Stimulated activated CD4-positive, alpha-beta T cell treated with anti-CD3 and anti-CD28 coated beads, Interleukin-2, amount 100 ng/mL, for 24 hours (primary cell): Measurements from ENCODE around the gene MGRN1.

ENCODE experiments used
- DNase-seq, 2 donors: peaks; one replicate each; pipeline ENCODE4 v3.0.0-alpha.2; 2020

The MGRN1 gene

DNA sequence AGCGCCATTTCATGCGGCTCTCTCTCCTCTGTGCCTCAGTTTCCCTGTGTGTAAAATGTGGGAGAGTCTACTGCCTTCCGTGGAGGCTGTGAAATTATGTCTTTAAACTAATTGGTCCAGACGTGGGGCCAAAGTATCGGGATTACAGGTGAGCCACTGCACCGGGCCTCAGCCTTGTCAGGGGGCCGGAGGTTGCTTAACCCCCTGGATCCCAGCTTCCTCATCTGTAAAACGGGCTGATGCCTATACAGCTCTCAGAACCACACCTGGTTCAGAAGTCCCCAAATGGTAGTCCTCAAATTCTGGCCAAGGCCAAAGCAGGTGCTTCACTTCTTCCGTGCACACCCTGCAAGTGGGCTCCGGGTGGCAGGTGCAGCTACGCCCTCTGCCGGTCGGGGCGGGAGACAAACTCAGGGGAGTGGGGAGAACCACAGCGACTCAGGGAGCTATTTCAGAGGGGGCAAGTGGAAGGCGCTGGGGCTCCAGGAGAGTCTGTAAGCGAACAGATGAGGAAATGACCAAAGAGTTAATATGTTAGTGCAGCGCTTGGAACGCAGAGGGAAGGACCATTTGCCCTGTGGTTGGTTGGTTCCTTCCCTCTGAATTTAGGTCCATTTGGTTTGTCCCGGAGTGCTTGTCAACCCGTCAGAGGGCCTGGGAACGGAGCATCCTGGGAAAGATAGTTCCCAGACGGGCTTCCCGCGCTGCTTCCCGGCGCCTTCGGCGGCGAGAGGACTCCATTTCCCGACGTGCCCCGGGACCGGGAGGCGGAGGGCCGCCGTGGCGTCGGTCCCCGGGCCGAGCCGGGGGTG is at the start of gene MGRN1:
MGRN1 (plus strand) TSS at position 812 of the 812 bp plus-strand sequence. CDS start 135 bp downstream, outside the sequence.
- peak; percentile 91 to 92 for DNase-seq

DNA sequence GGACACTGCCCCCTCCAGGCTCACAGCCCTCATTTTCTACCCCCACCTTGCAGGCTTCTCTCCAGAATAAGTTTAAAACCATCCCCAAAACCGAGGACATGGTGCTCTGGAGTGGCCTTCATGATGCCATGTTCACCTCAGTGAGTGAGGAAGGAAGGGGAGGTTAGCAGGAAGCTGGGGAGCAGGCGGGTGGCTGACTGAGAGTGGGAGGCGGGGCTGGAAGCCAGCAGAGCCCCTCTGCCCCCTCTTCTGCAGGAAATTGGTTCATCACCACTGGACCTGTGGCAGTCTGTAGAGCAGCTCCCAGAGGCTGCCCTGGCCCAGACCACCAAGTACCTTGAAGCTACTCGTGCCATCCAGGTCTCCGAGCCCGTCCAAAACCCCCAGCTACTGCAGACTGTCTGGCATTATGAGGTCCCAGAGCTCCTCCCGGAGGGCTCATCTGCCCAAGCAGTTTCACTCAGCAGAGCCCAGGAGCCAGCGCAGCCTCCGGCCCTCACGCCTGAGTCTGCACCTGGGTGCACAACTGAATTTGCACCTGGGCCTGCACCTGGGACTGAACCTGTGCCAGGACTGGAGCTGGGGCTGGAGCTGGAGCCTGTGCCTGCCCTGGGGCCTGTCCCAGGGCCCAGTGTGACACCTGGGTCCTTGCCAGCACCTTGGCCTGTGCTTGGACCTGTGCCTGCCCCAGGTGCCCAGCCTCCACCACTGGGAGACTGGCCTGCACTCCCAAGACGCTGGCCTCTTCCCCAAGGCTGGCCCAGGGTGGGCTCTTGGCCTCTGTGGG is 49.5 kb upstream of the MGRN1 start:
- DNase-seq, result no peak

DNA sequence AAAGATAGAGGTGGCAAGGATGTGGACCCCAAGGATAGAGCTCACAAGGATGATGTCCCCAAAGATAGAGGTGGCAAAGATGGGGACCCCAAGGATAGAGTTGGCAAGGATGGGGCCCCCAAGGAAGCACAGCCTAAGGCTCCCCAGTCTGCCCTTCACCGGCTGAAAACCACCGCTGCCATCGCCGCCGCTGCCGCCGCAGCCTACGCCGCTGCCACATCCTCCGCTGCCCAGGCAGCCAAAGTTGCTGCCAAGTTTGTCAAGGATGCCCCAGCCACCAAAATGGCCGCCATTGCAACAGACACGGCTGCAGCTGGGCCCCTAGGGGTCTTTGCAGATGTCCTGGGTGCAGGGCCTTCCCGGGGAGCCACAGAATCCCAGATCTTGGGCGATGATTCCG is 48.6 kb upstream of the MGRN1 start:
- no peak for DNase-seq

DNA sequence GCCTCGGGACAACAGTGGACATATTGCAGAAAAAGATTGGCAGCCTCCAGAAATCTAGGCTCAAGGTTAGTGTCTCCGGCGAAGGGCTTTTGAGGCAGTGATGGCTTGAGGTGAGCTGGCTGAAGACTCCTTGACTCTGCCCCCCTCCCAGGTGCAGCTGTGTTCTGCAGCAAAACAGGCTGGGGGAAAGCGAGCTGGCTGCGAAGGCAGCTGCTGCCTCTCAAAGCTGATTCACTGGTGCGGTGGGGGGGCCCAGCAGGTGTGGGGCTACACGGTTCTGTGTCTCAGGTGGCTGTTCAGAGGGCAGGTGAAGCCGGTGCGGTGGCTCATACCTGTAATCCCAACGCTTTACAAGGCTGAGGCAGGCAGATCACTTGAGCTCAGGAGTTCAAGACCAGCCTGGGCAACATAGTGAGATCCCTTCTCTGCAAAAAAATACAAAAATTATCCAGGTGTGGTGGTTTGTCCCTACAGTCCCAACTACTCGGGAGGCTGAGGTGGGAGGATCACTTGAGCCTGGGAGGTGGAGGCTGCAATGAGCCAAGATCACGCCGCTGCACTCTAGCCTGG is 45.6 kb upstream of the MGRN1 start:
- no peak for DNase-seq

DNA sequence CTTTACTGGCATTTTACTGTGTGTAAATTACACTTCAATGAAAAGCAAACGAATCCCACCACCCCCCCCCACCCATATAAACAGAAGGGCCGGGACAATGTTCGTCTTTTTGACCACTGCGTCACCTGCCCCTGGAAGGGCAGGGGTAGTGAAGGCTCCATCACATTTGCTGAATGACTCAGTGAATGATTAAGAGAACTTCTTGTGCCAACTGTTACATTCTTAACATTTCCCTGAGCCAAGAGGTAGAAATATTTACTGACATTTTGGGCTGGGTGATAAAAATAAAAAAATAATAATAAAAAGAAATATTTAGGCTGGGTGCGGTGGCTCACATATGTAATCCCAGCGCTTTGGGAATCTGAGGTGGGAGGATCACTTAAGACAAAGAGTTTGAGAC is 44.4 kb upstream of the MGRN1 start:
- no peak for DNase-seq

DNA sequence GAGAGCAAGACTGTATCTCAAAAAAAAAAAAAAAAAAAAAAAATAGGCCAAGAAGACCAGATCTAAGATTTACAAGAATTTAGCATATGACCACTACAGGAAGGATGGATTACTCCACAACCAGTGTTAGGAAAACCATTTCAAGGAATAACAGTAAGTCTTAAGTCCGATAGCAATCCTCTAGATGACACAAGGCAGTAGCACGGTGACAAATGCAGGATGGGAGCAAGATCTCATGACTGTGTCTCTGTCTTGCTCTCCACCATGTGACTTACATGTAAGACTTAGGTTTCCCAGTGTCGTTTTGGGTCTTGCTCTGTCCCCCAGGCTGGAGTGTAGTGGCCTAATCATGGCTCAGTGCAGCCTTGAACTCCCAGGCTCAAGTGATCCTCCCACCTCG is 40.7 kb upstream of the MGRN1 start:
- DNase-seq, result no peak

DNA sequence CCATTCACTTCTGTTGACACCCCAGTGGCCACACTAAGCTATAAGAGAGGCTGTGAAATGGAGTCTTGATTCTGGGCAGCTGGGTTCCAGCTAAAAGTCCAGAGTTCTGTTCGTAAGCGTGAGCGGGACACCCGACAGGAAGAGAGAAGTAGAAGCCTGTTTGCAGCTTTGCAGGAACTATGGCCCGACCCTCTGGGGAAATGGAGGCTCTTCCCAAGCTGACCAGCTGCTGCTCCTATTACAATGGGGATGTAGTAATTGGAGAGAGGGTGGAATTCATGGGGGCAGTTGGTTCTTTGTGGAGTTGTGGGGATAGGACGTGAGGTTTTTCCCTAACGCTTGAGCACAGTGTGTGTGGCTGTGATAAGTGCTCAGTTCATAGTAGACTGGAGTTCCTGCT is 38.3 kb upstream of the MGRN1 start:
- DNase-seq, result no peak

DNA sequence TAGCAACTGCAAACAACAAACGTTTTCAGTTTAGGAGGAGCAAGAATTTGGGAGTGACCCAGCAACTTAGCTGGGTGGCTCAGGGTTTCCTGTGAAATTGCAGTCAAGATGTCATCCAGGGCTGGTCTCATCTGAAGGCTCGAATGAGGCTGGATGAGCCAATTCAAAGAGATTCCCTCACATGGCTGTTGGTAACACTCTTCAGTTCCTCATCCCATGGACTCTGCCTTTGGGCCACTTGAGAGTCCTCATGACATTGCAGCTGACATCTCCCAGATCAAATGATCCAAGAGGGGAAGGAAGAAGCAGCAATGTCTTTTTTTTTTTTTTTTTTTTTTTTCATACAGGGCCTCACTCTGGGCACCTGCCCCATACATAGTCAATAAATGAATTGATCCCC is 36.2 kb upstream of the MGRN1 start:
- DNase-seq, result no peak

DNA sequence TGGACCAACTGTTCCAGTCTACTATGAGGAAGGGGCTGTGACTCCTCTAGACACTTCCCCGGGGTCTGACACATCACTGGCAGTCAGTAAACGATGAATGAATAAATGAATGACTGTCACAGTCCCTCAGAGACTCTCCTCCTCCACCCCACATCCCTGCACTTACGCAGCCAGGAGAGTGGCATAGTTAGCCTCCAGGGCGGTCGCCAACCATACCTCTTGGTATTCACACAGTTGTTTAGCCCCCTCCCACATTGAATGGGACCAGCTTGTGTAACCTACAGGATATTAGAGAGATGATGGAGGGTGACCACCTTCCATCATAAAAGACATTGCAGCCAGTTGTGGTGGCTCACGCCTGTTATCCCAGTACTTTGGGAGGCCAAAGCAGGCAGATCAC is 35.7 kb upstream of the MGRN1 start:
- no peak for DNase-seq

DNA sequence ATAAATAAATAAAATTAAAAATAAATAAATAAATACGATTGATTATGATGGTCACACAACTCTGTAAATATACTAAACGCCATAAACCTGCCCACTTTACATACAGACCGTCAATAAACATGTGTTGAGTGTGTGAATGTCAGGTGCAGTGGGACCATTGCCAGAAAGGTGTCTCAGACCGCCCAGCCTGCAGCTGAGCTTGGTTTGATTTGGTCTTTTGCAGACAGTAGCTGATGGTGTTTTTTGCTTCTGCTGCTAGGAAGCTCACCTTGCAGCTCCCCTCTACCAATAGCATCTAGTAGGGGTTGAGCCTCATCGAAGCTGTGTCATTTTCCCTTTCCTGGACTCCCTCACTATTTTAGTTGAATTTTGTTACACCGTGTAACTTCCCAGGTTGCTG is 33.4 kb upstream of the MGRN1 start:
- DNase-seq, result no peak

DNA sequence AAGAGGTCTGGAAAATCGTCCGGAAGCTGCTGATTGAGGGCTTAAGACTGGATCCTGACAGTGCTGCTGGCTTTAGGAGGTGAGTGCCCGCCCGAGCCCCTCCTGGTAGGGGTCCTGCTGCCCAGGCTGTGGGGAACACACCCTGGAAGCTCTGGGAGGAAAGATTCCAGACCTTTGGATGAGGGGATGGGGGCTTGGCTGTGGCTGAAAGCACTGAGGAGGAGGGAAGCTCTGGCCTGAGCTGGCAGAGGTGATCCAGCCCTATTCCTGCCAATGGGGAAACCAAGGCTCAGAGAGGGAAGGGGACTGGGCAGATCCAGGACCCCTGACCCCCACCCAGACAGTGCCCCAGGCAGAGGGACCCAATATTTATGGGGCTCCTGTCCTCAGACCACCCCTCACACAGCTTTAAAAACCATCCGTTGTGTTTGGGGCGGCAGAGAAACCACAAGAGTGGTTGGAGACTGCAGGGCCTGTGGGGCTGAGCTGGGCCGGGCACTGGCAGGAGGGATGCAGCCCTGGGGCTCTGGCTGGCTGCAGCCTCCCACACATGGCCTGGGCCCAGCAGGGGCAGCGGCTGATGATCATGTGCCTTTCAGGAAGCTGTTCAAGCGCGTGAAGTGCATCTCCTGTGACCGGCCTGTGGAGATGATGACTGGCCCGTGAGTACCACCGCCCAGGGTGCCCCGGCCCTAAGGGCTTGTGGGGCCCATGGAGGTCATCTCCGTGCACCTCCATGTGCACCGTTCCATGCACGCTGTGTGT is 32.7 kb upstream of the MGRN1 start:
- no peak for DNase-seq

DNA sequence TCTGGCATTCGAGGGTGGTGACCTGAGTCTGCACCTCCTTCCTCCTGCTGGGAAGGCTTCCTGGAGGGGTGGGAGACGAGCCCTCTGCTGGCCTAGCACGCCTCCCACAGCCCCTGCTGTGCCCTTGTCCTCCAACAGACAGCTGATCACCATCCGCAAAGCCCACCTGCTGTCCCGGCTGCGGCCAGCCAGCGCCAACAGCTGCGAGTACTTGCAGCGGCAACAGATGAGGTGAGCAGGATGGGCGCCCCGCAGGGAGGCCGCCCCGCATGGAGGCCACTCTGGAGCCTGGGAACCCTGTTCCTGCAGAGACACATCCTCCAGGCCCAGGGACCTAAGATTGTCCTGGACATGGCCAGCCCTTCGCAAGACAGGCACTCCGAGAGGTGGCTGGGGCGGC is 31.5 kb upstream of the MGRN1 start:
- no peak for DNase-seq

DNA sequence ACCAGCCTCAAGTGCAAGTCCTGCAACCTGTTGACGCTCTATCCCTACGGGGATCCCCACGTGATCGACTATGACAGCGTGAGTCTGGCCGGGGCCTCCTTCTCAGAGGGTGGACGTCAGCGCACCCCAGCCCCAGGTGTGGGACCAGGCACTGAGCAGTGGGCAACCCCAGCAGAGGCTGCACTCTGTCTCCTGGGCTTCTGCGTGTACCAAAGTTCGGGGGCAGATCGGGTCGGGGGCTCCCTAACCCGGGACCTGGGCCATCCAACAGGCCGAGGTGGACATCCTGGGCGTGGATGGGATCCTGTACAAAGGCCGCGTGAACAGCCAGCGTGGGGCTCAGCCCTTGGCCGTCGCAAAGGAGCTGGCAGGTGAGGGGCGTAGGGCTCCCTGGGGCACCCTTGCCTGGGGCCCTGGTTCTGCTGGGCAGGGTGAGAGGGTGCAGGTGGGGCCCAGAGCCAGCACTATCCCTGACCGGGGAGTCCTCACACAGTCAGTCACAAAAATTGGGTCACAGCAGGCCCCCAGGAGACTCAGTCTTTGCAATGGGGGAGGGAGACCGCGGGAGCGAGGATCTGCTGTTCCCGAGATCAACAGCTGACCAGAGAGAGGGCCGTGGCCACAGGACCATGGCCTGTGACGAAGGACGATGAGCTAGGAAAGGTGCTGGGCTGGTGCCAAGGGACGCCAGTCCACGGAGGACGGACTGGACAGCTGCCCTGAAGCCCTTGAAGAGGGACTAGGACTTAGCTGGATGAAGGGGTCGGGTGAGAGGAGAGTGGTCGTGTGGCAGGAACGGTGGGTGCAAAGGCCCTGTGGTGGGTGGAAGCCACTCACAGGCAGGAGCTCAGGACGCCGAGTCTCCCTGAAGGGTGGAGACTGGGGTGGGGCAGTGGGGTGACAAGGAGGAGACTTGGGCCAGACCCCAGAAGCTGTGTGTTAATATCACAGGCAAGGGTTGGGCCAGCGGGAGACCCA is 29.9 kb upstream of the MGRN1 start:
- no peak for DNase-seq

DNA sequence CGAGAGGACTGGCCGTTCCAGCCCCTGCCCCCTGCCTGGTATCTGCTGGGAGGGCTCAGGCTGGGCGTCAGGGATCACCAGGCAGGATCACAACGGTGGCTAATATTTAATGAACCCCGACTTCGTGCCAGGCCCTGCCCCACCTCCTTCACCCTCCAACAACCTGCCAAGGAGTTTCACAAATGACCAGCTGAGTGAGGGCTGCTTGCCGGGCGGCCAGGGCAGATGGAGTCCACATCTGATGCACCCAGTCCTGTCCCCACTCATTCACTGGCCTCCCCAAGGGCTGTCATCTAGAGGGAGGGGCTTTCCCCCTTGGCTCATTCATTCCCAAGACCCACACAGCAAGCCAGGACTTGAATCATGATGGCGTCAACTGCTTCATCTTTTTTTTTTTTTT is 27.5 kb upstream of the MGRN1 start:
- DNase-seq, result no peak

DNA sequence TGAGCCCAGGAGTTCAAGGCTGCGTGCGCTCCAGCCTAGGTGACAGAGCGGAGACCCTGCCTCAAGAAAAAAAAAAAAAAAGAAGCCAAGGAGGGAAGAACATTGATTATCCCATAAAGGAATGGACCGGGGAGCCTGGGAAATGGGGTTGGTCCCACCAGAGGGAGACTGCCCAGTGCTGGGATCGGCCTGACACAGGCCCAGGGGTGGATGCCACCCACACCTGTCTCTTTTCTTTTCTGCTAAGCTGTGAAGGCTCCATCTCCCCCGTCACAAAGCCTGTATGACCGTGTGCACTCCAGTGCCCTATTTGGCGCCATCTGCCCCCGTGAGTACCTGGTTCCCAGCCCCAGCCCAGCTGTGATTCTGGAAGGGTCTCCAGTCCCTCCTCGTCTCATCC is 25.6 kb upstream of the MGRN1 start:
- no peak for DNase-seq

DNA sequence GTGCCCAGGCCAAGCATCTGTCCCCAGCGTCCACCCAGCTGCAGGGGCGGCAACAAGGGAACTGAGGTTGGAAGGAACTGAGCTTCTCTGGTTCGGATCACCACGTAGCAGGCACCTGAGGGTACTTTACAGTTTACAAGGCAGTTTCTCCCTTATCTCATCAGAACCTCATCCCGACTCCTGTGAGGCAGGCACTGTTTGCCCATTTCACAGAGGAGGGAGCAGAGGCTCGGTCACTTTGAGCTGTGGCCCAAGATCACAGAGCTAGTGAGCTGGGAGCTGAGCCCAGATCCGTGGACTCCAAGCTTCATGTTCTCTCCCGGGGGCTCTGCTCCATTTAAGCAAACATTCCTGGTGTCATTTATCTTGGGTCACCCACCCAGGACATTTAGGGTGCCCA is 25.1 kb upstream of the MGRN1 start:
- DNase-seq, result no peak

DNA sequence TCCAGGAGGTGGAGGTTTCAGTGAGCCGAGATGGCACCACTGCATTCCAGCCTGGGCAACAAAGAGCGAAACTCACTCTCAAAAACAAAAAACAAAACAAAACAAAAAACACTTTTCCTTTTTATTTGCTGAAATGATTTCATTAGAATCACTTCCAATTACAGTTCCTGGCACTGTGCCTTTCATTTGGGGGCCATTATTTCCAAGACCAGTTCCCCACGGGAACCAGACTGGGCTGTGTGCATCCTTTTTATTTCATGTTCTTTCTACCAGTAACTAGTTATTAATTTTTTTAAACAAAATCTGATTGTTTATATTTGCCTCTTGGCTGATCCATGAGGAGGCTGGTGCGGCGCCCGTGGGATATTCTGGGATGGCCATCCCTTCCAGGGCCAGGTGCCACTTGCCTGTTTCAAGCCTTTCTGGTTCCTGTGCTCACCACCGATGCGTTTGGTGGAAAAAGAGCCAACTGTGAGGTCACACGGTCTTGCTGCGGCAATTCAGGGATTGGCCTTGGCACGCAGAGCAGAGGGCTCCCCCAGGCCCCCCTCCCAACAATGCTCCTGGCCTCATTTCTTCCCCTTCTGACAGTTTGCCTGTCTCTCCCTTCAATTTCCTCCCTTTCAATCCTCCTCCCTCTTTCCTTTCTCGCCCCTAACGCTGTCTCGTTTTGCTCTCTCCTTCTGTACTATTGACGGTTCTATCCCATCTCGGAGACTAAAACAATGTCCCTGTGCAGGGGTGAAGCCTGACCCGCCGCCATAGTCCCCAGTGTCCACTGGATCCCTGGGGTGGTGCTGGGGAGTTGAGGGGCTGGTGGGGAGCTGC is 23.4 kb upstream of the MGRN1 start:
- DNase-seq, result no peak

DNA sequence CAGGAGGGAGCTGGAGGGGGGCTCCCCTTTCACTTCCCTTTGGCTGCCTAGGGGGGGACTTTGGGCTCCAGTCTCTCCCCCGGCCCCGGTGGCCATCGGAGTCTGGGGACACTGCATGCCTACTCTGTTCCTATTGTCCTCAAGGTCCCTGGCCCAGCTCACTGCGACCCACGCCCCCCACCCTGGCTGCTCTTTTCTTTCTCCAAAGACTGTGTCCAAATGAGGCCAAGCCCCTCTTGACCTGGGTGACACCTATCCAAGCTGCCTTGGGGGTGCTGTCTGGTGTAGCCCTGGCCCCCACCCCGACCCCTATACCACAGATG is 22.8 kb upstream of the MGRN1 start:
- DNase-seq, result no peak

DNA sequence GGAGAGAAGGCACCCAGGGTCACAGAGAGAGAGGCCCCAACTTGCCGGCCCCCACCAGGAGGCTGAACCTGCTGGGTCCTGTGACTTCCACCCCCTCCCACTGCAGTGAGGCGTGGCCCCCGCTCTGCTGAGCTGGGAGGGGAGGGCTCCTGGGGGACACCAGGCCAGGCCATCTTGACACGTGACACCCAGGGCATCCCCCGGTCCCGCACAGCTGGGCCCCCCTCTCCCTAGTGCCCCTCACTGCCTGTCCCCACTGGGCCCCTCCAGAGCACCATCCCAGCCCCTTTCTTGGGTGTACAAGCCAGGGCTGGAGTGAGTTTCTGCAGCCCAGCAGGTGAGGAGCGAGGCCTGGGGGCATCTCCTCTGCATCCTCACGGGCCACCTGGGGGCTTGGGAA is 22.3 kb upstream of the MGRN1 start:
- no peak for DNase-seq

DNA sequence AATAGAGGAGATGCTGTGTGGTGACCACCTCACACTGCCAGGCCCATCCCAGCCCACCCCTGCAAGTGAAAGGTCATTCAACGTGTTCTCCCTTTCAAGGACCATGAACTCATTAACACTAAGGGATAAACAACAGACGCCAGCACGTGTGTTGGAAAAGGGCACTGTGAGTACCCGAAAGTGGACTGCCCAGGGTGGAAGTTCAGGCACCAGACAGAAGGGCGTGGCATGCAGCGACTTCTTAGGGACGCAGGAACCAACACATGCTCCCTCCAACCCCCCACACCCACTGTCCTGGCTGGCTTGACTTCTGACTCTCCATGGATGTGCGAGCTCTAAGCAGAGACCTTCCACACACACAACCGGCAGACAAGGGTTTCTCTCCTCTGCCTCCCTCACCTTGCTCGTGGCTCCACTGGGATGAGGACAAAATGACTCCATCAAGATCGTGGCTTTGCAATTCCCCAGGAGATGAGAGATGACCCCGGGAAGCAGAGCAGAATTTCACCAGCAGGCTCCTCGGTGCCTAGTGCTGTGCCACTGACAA is 20.9 kb upstream of the MGRN1 start:
- no peak for DNase-seq

DNA sequence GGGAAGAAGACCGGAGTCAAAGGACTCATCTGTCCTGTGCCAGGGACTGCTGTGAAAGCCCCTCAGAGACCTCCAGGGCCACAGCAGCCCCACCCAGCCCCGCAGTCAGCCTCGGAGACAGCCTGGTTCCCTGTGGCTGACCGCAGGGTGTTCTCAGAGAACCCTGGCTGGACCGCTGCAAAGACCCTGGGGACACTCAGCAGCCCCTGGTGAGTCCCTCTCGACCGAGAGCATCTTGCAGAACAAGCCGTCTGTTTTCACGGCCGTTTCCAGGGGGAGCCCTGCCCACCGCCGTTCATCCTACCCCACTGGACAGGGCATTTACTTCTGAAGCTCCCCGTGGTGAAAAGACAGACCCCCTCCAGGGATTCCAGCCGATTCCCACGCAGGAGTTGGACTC is 20.2 kb upstream of the MGRN1 start:
- no peak for DNase-seq
